HEK293 (cell line): Measurements from ENCODE around the gene EIF4H.
"Not testable (repeated sequence)": the region's sequence is repeated elsewhere in the genome, so short reads cannot be mapped to it uniquely, and the experiment has no call there.

Experiments
- CTCF ChIA-PET: fragments of 350-600 bp; formaldehyde crosslinking; extraction: SDS; loops from one replicate; lab custom pipeline; 2021; ENCODE audit warnings: antibody characterized with exemption; lab: Yijun Ruan, JAX
- POLR2A ChIA-PET: fragments of 300-600 bp; formaldehyde crosslinking; extraction: SDS; loops from one replicate; lab custom pipeline; 2020; ENCODE audit warnings: antibody characterized with exemption, inconsistent platforms; lab: Yijun Ruan, JAX
- H3K27ac ChIP-seq: fragments of 200-500 bp; sonication (Bioruptor generic); 2 replicates; pipeline ENCODE4 v1.5.1; 2014; ENCODE audit warnings: low read depth, low read length, control low read depth, inconsistent platforms; ENCODE audit errors: extremely low read depth
- H3K36me3 ChIP-seq, 2 experiments: fragments of 200-500 bp in 1 of 2; sonication (Bioruptor generic) in 1 of 2; 1 replicate in 1 of 2; 2 replicates in 1 of 2; pipeline ENCODE4 v1.5.1; 2014 to 2017; ENCODE audit warnings: inconsistent platforms in 2 of 2, low read length in 2 of 2; ENCODE audit not compliant: control insufficient read depth in 2 of 2, insufficient read depth in 1 of 2
- H3K4me1 ChIP-seq: fragments of 200-500 bp; sonication (Bioruptor generic); 2 replicates; pipeline ENCODE4 v1.5.1; 2014; ENCODE audit warnings: mild to moderate bottlenecking, low read length, inconsistent platforms; ENCODE audit not compliant: control insufficient read depth, insufficient read depth
- H3K4me3 ChIP-seq: 2 replicates; pipeline ENCODE4 v1.5.1; 2011; ENCODE audit warnings: low read depth, mild to moderate bottlenecking, control low read depth, low read length, moderate library complexity
- H3K9me3 ChIP-seq: fragments of 200-500 bp; sonication (Bioruptor generic); 2 replicates; pipeline ENCODE4 v1.5.1; 2014; ENCODE audit warnings: low read depth, low read length, inconsistent platforms; ENCODE audit not compliant: control insufficient read depth, insufficient read depth
- WT1 ChIP-seq: fragments of 450-650 bp; formaldehyde crosslinking; IDR thresholded peaks from 2 replicates; pipeline ENCODE4 v1.5.1; 2016; ENCODE audit warnings: missing biosample characterization, missing genetic modification characterization
- ZBTB17 ChIP-seq: fragments of 450-650 bp; formaldehyde crosslinking; IDR thresholded peaks from 2 replicates; pipeline ENCODE4 v1.5.1; 2016; ENCODE audit warnings: missing biosample characterization, missing genetic modification characterization
- ZNF112 ChIP-seq: fragments of 450-650 bp; formaldehyde crosslinking; IDR thresholded peaks from 2 replicates; pipeline ENCODE4 v1.5.0; 2017; ENCODE audit warnings: missing biosample characterization, missing genetic modification characterization
- ZNF146 ChIP-seq: fragments of 450-650 bp; formaldehyde crosslinking; IDR thresholded peaks from 2 replicates; pipeline ENCODE4 v1.5.1; 2016; ENCODE audit warnings: missing biosample characterization, missing genetic modification characterization
- ZNF16 ChIP-seq: fragments of 450-650 bp; formaldehyde crosslinking; IDR thresholded peaks from 2 replicates; pipeline ENCODE4 v1.5.1; 2016; ENCODE audit warnings: low read depth, missing biosample characterization, missing genetic modification characterization
- ZNF175 ChIP-seq: fragments of 450-650 bp; formaldehyde crosslinking; IDR thresholded peaks from 2 replicates; pipeline ENCODE4 v1.5.1; 2016; ENCODE audit warnings: missing biosample characterization, missing genetic modification characterization
- ZNF202 ChIP-seq: fragments of 450-650 bp; formaldehyde crosslinking; IDR thresholded peaks from 2 replicates; pipeline ENCODE4 v1.5.1; 2016; ENCODE audit warnings: missing biosample characterization, missing genetic modification characterization, borderline replicate concordance
- ZNF341 ChIP-seq: fragments of 450-650 bp; formaldehyde crosslinking; IDR thresholded peaks from 2 replicates; pipeline ENCODE4; 2016; ENCODE audit warnings: low read depth, missing biosample characterization, missing genetic modification characterization
- ZNF354C ChIP-seq: fragments of 450-650 bp; formaldehyde crosslinking; IDR thresholded peaks from 2 replicates; pipeline ENCODE4 v1.5.1; 2016; ENCODE audit warnings: missing biosample characterization, missing genetic modification characterization, low read depth, borderline replicate concordance
- ZNF544 ChIP-seq: fragments of 450-650 bp; formaldehyde crosslinking; IDR thresholded peaks from 2 replicates; pipeline ENCODE4 v1.5.0; 2017; ENCODE audit warnings: missing biosample characterization, missing genetic modification characterization
- ZNF558 ChIP-seq: fragments of 450-650 bp; formaldehyde crosslinking; IDR thresholded peaks from 2 replicates; pipeline ENCODE4 v1.5.1; 2016; ENCODE audit warnings: missing biosample characterization, missing genetic modification characterization
- ZNF561 ChIP-seq: fragments of 450-650 bp; IDR thresholded peaks from 2 replicates; pipeline ENCODE4 v1.5.1; 2018; ENCODE audit warnings: missing biosample characterization, missing genetic modification characterization, borderline replicate concordance
- ZNF585B ChIP-seq: fragments of 450-650 bp; formaldehyde crosslinking; IDR thresholded peaks from 2 replicates; pipeline ENCODE4 v1.5.1; 2016; ENCODE audit warnings: missing biosample characterization, missing genetic modification characterization
- ZNF626 ChIP-seq: fragments of 450-650 bp; sonication (Bioruptor Pico); formaldehyde crosslinking; IDR thresholded peaks from 2 replicates; pipeline ENCODE4 v1.5.1; 2018; ENCODE audit warnings: missing biosample characterization, missing genetic modification characterization, inconsistent platforms
- ZNF658 ChIP-seq: fragments of 450-650 bp; formaldehyde crosslinking; IDR thresholded peaks from 2 replicates; pipeline ENCODE4; 2016; ENCODE audit warnings: missing biosample characterization, missing genetic modification characterization
- ZNF660 ChIP-seq: fragments of 450-650 bp; IDR thresholded peaks from 2 replicates; pipeline ENCODE4 v1.5.1; 2018; ENCODE audit warnings: missing biosample characterization, mild to moderate bottlenecking, missing genetic modification characterization
- ZNF76 ChIP-seq: fragments of 450-650 bp; formaldehyde crosslinking; IDR thresholded peaks from 2 replicates; pipeline ENCODE4; 2016; ENCODE audit warnings: low read depth, missing biosample characterization, missing genetic modification characterization, borderline replicate concordance
- ZNF830 ChIP-seq: fragments of 450-650 bp; IDR thresholded peaks from 2 replicates; pipeline ENCODE4 v1.5.0; 2018; ENCODE audit warnings: missing biosample characterization, missing genetic modification characterization, low read depth, mild to moderate bottlenecking, moderate library complexity
- TF ChIP-seq, protein P1 (sequence below): fragments of 450-650 bp; formaldehyde crosslinking; conservative IDR thresholded peaks from 2 replicates; pipeline ENCODE4 v1.5.1; 2016; ENCODE audit warnings: low read depth, missing biosample characterization, missing genetic modification characterization
- TF ChIP-seq, protein P2 (sequence below): fragments of 450-650 bp; formaldehyde crosslinking; IDR thresholded peaks from 2 replicates; pipeline ENCODE4 v1.5.1; 2016; ENCODE audit warnings: missing biosample characterization, missing genetic modification characterization
- TF ChIP-seq, protein P3 (sequence below): fragments of 450-650 bp; formaldehyde crosslinking; IDR thresholded peaks from 2 replicates; pipeline ENCODE4 v1.5.1; 2016; ENCODE audit warnings: missing biosample characterization, missing genetic modification characterization
- TF ChIP-seq, protein P4 (sequence below): fragments of 450-650 bp; formaldehyde crosslinking; IDR thresholded peaks from 2 replicates; pipeline ENCODE4 v1.5.1; 2017; ENCODE audit warnings: missing biosample characterization, missing genetic modification characterization

EIF4H gene

DNA sequence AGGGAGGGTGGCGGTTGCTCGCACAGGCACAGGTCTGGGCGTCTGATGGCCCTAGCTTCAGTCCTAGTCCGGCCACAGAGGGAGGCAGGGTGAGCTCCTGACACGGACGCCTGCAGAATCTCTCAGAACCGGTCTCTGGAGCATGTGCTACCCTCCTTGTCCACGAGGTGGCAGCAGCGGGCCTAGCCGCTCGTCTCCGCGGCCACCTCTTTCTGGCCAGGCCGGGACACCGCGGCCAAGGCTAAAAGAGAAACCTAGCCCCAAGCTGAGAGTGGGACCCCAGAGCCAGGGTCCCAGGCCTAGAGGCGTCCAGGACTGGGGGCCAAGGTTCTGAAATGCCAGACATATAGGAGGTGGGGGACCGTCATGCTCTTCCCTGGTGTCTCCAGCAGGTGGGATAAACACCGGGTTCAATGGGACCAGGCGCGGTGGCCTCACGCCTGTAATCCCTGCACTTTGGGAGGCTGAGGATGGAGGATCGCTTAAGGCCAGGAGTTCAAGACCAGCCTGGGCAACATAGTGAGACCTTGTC, 32.5 kb downstream of the EIF4H start (continued):
- 0 out of 2 replicates have a peak, but pooled peaks have one; percentile 23 for TF ChIP-seq ZNF660
- TF ChIP-seq ZNF830 (tag by site-specific recombination), result no peak
- TF ChIP-seq ZNF544 (tag by site-specific recombination), result no peak
- no peak for TF ChIP-seq ZNF16 (tag by site-specific recombination)
- TF ChIP-seq ZNF561, result no peak
- TF ChIP-seq ZNF585B, result no peak
- TF ChIP-seq, all 188 proteins: peak for 7

DNA sequence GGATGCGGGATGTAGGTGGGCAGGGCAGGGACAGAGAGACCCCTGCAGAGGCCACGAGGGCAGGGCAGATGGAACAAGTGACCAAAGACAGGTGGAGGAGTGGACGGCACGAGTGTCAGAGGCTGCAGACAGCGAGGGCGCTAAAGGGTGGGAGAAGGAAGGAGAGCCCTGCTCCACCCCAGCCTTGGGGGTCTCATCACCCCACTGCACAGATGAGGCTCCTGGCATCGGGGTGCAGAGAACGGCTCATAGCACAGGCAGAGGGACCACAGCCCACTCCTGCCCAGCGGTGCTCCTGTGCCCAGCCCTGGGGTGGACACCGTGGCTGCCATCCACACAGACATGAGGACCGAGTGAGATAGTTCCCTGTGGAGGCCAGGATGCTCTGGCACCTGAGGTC, 33.4 kb downstream of the EIF4H start:
- Histone ChIP-seq H3K4me1 (no peaks in the 10 kb centered on the region), H3K36me3 (no peaks in the 10 kb centered on the region), H3K9me3 (no peaks in the 10 kb centered on the region), H3K27ac (no peak overlapping the region), H3K4me3 (no peak overlapping the region)
- TF ChIP-seq ZNF658 (tag by site-specific recombination) (no peak), ZBTB17 (tag by site-specific recombination) (no peak), WT1 (tag by site-specific recombination) (no peak), ZNF558 (tag by site-specific recombination) (no peak), ZNF175 (tag by site-specific recombination) (no peak), ZNF146 (tag by site-specific recombination) (no peak), ZNF202 (no peak), ZNF626 (tag by site-specific recombination) (no peak)
- TF ChIP-seq, protein P1, sequence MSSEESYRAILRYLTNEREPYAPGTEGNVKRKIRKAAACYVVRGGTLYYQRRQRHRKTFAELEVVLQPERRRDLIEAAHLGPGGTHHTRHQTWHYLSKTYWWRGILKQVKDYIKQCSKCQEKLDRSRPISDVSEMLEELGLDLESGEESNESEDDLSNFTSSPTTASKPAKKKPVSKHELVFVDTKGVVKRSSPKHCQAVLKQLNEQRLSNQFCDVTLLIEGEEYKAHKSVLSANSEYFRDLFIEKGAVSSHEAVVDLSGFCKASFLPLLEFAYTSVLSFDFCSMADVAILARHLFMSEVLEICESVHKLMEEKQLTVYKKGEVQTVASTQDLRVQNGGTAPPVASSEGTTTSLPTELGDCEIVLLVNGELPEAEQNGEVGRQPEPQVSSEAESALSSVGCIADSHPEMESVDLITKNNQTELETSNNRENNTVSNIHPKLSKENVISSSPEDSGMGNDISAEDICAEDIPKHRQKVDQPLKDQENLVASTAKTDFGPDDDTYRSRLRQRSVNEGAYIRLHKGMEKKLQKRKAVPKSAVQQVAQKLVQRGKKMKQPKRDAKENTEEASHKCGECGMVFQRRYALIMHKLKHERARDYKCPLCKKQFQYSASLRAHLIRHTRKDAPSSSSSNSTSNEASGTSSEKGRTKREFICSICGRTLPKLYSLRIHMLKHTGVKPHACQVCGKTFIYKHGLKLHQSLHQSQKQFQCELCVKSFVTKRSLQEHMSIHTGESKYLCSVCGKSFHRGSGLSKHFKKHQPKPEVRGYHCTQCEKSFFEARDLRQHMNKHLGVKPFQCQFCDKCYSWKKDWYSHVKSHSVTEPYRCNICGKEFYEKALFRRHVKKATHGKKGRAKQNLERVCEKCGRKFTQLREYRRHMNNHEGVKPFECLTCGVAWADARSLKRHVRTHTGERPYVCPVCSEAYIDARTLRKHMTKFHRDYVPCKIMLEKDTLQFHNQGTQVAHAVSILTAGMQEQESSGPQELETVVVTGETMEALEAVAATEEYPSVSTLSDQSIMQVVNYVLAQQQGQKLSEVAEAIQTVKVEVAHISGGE (tag by site-specific recombination), result no peak
- TF ChIP-seq, protein P2, sequence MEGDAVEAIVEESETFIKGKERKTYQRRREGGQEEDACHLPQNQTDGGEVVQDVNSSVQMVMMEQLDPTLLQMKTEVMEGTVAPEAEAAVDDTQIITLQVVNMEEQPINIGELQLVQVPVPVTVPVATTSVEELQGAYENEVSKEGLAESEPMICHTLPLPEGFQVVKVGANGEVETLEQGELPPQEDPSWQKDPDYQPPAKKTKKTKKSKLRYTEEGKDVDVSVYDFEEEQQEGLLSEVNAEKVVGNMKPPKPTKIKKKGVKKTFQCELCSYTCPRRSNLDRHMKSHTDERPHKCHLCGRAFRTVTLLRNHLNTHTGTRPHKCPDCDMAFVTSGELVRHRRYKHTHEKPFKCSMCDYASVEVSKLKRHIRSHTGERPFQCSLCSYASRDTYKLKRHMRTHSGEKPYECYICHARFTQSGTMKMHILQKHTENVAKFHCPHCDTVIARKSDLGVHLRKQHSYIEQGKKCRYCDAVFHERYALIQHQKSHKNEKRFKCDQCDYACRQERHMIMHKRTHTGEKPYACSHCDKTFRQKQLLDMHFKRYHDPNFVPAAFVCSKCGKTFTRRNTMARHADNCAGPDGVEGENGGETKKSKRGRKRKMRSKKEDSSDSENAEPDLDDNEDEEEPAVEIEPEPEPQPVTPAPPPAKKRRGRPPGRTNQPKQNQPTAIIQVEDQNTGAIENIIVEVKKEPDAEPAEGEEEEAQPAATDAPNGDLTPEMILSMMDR (tag by site-specific recombination), result no peak
- ChIA-PET POLR2A (no interaction called here), CTCF (interaction anchor here (0.6 to 7.2 kb wide), 19 partner anchors 11 to 213 kb away, joined by 3 to 126 read pairs (median 6); no protein-coding TSS in a partner anchor)

DNA sequence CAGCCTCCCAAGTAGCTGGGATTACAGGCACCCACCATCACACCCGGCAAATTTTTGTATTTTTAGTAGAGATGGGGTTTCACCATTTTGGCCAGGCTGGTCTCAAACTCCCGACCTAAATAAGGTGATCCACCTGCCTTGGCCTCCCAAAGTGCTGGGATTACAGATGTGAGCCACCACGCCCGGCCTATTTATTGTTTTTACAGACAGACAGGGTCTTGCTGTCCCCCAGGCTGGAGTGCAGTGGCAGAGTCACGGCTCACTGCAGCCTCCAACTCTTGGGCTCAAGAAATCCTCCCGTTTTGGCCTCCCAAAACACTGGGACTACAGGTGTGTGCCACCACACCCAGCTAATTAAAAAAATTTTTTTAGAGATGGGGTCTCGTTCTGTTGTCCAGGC, 34.1 kb downstream of the EIF4H start:
- CTCF ChIA-PET, result interaction anchor here (0.9 to 7.2 kb wide), 7 partner anchors 10 to 194 kb away, joined by 3 to 126 read pairs (median 9); no protein-coding TSS in a partner anchor
- H3K36me3 ChIP-seq, H3K9me3 ChIP-seq, H3K27ac ChIP-seq, POLR2A ChIA-PET, H3K4me3 ChIP-seq, H3K4me1 ChIP-seq: not testable (repeated sequence)

DNA sequence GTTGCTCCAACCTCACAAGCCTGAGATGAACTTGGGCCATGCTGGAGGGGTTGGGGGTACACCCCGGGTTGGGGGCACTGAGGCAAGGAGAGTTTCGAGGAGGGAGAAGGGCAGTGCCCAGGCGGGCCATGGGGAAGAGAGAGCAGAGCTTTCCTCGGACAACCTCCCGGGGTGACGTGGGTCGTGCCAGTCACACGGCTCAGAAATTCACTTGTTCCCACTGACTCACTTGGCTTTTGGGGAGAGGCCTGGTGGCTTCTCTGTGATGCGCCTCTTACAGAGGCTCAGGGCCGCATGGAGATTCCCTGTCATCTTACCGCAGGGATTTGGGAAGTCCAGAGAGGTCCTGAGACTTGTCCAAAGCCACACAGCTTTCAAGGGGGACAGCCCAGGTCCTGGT, 38.5 kb downstream of the EIF4H start:
- ChIA-PET CTCF (interaction anchor here (0.7 to 1.6 kb wide), 3 partner anchors 10 to 353 kb away, joined by 3 to 9 read pairs (median 3); no protein-coding TSS in a partner anchor), POLR2A (interaction anchor here (0.7 kb wide), 1 partner anchor 1316 kb away, joined by 3 read pairs; no protein-coding TSS in a partner anchor)
- no peaks in the 10 kb centered on the region for H3K4me1 ChIP-seq
- H3K27ac ChIP-seq, result no peak overlapping the region
- H3K4me3 ChIP-seq, result no peak overlapping the region
- no peaks in the 10 kb centered on the region for H3K9me3 ChIP-seq
- H3K36me3 ChIP-seq, result no peaks in the 10 kb centered on the region
- no peak for TF ChIP-seq ZNF76 (tag by site-specific recombination)
- no peak for TF ChIP-seq ZNF112 (tag by site-specific recombination)
- TF ChIP-seq ZNF341 (tag by site-specific recombination), result no peak
- TF ChIP-seq, protein P3, sequence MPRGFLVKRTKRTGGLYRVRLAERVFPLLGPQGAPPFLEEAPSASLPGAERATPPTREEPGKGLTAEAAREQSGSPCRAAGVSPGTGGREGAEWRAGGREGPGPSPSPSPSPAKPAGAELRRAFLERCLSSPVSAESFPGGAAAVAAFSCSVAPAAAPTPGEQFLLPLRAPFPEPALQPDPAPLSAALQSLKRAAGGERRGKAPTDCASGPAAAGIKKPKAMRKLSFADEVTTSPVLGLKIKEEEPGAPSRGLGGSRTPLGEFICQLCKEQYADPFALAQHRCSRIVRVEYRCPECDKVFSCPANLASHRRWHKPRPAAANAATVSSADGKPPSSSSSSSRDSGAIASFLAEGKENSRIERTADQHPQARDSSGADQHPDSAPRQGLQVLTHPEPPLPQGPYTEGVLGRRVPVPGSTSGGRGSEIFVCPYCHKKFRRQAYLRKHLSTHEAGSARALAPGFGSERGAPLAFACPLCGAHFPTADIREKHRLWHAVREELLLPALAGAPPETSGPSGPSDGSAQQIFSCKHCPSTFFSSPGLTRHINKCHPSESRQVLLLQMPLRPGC (tag by site-specific recombination), result no peak
- TF ChIP-seq, protein P4, sequence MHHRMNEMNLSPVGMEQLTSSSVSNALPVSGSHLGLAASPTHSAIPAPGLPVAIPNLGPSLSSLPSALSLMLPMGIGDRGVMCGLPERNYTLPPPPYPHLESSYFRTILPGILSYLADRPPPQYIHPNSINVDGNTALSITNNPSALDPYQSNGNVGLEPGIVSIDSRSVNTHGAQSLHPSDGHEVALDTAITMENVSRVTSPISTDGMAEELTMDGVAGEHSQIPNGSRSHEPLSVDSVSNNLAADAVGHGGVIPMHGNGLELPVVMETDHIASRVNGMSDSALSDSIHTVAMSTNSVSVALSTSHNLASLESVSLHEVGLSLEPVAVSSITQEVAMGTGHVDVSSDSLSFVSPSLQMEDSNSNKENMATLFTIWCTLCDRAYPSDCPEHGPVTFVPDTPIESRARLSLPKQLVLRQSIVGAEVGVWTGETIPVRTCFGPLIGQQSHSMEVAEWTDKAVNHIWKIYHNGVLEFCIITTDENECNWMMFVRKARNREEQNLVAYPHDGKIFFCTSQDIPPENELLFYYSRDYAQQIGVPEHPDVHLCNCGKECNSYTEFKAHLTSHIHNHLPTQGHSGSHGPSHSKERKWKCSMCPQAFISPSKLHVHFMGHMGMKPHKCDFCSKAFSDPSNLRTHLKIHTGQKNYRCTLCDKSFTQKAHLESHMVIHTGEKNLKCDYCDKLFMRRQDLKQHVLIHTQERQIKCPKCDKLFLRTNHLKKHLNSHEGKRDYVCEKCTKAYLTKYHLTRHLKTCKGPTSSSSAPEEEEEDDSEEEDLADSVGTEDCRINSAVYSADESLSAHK, result no peak
- no peak for TF ChIP-seq ZNF354C (tag by site-specific recombination)
